Right lung (tissue), 5 donors: ENCODE results near the gene SCG2. TPM values are rescaled to one million over a fixed set of nuclear protein-coding genes. Genes with fewer than 3 reads are reported as not detected.

Experiments
- DNase-seq, 2 donors: peaks; one replicate each; pipeline ENCODE4 v3.0.0-alpha.2; 2013
- polyA plus RNA-seq, 5 donors: library from polyadenylated mRNA; unstranded; fragments of 120-200 nt; gene quantifications; one replicate each; pipeline versions ENCODE4 v1.2.1 to v1.2.3, GENCODE V29; 2013; ENCODE audit warnings: inconsistent platforms in 1 of 5, low replicate concordance in 1 of 5; ENCODE audit not compliant: insufficient read length in 5 of 5, insufficient read depth in 1 of 5

SCG2 gene
- polyA plus RNA-seq, 5 donors = 1.1 to 2.3 (median 1.5) TPM

- no peak for DNase-seq
Observed at GRCh38 chr2:223576873-223577272, 25.3 kb downstream of the SCG2 start.

- DNase-seq = no peak
Observed at GRCh38 chr2:223570784-223571183, 31.4 kb downstream of the SCG2 start.

GRCh38 chr2:223566396-223566795, 35.8 kb downstream of the SCG2 start:
- DNase-seq = no peak

- no peak for DNase-seq
Observed at GRCh38 chr2:223563462-223563861, 38.7 kb downstream of the SCG2 start.

GRCh38 chr2:223562078-223562477, 40.1 kb downstream of the SCG2 start:
- DNase-seq = no peak

DNA sequence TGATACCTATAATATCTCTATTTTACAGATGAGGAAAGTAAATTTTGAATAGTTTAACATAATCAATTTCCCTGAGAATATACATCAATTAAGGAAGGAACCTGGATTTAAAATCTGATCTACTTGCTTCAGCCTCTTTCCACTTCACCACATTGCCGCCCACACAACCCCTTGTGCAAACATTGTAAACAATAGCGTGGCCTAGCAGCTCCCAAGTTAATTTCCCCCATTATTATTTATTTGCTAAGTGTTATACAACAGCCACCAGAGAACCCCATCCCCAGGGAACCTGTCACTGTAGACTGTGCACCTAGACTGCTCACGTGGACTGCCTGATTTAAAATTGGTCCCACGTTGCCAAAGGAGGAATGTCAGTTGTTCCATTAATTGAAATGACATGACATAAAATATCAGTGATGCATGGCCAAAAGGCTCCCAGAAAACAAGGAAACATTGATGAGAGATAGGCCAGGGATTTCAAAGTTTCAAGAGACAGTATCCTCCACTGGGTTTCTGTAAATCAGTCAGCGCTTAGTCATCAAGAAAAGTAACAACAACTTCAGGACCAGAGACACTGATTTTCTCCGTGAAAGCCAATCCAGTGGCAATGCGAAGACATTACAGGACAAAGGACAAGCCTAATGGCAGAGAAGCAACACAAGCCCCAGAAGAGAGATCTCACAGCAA, 41.3 kb downstream of the SCG2 start:
- DNase-seq = no peak

- DNase-seq = no peak
Observed at GRCh38 chr2:223558970-223559369, 43.2 kb downstream of the SCG2 start.

GRCh38 chr2:223554923-223555322, 47.2 kb downstream of the SCG2 start:
- no peak for DNase-seq

- no peak for DNase-seq
Observed at GRCh38 chr2:223549215-223549614, 52.9 kb downstream of the SCG2 start.

DNA sequence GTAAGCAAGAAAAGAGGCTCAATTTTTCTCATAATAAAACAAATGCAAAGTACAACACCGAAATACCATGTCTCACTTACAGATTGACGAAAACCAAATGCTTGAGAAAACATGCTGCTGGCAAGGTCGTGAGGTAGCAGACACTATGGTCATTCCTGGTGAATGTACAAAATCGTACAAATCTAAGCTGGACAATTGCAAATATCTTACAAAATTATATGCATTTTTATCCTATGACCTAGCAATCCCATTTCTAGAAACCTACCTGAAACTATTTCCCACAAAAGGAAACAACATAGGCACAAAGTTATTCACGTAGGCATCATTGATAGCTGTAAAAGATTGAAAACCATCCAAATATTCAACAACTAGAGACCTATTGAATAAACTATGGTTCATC, 54.0 kb downstream of the SCG2 start:
- no peak for DNase-seq

Other genes starting within 250 kb of the SCG2 start
- gene AP1S3, start 235.2 kb upstream of the SCG2 start, polyA plus RNA-seq = 1 to 10 TPM; 3.5 to 6.5 (median 5.0) TPM